ENCODE data around the gene RYR2.

RYR2 gene

DNA sequence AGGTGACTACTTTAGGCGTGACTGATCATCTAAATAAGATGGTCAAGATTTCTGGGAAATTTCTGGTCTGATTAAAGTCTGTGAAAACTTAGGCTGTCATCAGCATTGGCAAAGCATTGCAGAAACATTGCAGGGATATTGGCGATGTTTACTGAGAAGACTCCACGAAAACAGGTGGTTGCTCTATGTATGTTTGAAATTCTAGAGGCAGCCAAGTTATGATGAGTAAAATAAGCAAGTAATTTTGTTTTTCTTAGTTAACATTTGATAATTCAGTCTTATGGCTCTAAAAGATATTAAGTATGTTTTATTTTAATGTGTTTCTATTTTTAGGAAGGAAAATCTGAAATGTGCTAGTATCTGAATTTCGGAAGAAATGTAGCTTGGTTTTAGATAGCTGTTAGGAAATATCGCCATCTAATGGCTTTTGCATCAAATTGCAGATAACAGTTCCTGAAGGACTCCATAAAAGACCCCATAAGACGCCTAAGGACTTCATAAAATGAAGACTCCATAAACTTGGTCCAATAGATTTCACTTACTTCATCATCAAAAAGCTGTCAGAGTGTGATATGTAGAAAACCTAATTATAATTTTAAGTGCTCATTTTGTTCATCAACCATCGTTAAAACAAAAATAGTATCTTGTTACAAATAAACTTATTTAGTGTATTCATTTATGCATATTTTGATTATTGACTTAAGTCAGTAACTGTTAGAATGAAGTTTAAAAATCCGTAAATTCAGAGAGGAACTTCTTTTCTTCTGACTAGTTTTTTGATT lies 344.6 kb downstream of the RYR2 start:
- TF ChIP-seq, protein P1, sequence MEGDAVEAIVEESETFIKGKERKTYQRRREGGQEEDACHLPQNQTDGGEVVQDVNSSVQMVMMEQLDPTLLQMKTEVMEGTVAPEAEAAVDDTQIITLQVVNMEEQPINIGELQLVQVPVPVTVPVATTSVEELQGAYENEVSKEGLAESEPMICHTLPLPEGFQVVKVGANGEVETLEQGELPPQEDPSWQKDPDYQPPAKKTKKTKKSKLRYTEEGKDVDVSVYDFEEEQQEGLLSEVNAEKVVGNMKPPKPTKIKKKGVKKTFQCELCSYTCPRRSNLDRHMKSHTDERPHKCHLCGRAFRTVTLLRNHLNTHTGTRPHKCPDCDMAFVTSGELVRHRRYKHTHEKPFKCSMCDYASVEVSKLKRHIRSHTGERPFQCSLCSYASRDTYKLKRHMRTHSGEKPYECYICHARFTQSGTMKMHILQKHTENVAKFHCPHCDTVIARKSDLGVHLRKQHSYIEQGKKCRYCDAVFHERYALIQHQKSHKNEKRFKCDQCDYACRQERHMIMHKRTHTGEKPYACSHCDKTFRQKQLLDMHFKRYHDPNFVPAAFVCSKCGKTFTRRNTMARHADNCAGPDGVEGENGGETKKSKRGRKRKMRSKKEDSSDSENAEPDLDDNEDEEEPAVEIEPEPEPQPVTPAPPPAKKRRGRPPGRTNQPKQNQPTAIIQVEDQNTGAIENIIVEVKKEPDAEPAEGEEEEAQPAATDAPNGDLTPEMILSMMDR (IDR thresholded peaks at IDR 0.05; ENCODE audit: insufficient read depth, low read depth, low read length, missing control alignments), result peak; percentile 66
- H3K4me3 ChIP-seq (ENCODE audit: low read length), result no peak overlapping the region
- DNase-seq (ENCODE audit: low read depth), result peak; percentile 28

DNA sequence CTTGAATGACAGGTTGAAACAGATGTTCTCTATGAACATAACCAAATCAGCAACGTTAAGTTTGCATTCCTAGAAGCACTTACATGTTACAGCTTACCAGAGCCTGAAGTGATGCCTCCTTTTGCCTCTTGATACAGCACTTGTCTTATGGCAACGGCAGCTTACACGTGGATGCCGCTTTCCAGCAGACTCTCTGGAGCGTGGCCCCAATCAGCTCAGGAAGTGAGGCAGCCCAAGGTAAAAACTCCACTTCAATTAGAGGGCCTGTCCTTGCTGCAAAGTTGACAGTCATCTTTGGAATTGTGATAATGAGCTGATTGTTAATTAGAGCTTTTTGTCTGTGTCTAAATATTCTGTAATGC lies 345.1 kb downstream of the RYR2 start:
- no peak for DNase-seq (ENCODE audit: low read depth)
- no peak overlapping the region for H3K4me3 ChIP-seq (ENCODE audit: low read length)
- TF ChIP-seq, protein P1 (IDR thresholded peaks at IDR 0.05; ENCODE audit: insufficient read depth, low read depth, low read length, missing control alignments), result no peak

DNA sequence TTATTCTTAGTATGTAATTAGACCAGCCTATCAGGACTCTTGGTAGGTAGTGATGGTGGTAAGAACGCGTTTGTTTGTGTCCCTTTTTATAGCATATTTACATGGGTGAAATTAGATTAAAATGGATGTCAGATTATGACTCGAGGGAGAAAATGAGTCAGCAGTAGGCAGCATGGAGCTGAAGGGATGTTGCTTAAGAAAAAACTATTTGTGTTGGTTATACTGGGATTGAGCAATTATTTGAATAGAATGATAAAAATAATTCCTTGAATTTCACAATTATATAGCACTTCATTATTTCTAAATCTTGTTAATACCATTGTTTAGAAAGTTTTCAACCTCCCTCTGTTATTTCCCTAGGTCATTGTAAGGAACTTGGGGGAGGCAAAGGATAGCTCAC lies 348.8 kb downstream of the RYR2 start:
- TF ChIP-seq, protein P1 (IDR thresholded peaks at IDR 0.05; ENCODE audit: insufficient read depth, low read depth, low read length, missing control alignments), result no peak
- no peak overlapping the region for H3K4me3 ChIP-seq (ENCODE audit: low read length)
- DNase-seq (ENCODE audit: low read depth), result peak; percentile 46

DNA sequence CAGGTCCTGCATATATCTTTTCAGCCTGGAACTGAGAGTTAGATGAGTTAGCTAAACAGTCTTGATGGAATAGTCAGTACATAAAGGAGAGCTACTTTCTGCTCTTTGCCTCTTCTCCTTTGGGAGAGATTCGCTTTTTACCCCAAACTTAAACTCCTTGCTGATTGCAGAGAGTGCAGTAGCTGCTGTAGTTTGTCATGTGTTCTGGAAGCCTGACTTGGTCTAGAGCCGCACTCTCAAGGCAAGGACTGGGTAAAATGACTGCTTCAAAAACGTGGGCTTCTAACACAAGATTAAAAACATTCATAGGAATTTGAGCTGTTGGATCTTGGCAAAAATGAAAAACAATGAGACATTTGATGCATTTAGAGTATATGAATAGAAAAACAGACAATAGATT lies 351.6 kb downstream of the RYR2 start:
- no peak for DNase-seq (ENCODE audit: low read depth)
- no peak overlapping the region for H3K4me3 ChIP-seq (ENCODE audit: low read length)
- TF ChIP-seq, protein P1 (IDR thresholded peaks at IDR 0.05; ENCODE audit: insufficient read depth, low read depth, low read length, missing control alignments), result no peak

DNA sequence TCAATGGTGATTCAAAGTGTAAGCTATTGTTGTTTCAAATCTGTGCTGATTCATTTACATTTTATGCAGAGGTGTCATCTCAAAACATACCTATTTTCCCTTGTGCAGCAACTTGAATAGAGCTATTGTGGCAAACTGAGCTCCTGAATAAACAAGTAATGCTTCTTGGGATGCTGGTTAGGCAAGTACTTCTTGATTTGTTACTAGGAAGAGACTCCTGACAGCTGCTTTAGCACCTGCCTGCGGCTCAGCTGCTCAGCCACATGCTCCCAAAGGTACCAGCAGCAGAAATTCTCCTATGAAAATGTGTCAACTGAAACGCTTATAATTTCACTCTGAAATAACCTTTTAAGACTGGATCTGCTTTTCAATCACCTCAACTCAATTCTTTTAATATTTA lies 352.3 kb downstream of the RYR2 start:
- TF ChIP-seq, protein P1 (IDR thresholded peaks at IDR 0.05; ENCODE audit: insufficient read depth, low read depth, low read length, missing control alignments), result no peak
- no peak overlapping the region for H3K4me3 ChIP-seq (ENCODE audit: low read length)
- DNase-seq (ENCODE audit: low read depth), result peak; percentile 80

DNA sequence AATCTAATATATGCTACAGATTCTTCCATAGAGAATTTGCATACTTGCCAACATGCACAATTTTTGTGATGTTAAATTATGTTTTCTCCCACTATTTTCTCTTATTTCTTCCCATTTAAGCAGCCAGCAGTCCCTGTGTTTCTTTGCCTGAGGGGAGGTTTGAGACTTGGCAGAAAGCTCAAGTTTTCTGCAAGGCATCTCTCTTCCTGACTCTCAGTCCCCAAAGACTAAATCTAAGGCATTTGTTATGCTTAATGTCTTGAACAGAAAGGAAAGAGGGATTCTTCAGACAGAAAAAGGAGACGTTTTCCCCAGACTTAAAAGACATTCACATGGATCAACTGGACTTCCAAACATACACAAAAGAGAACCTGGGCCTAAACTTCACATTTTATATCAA lies 354.4 kb downstream of the RYR2 start:
- no peak overlapping the region for H3K4me3 ChIP-seq (ENCODE audit: low read length)
- TF ChIP-seq, protein P1 (IDR thresholded peaks at IDR 0.05; ENCODE audit: insufficient read depth, low read depth, low read length, missing control alignments), result no peak
- no peak for DNase-seq (ENCODE audit: low read depth)

DNA sequence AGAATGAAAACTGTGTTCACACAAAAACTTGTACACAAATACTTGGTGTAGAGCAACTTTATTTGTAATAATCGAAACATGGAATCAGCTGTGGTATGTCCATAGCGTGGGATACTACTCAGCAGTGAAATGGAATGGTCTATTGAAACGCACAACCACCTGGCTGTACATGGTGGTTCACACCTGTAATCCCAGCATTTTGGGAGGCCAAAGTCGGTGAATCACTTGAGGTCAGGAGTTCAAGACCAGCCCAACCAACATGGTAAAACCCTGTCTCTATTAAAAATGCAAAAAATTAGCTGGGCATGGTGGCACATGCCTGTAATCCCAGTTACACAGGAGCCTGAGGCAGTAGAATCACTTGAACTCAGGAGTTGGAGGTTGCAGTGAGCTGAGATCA lies 356.8 kb downstream of the RYR2 start:
- TF ChIP-seq, protein P1 (IDR thresholded peaks at IDR 0.05; ENCODE audit: insufficient read depth, low read depth, low read length, missing control alignments), result no peak
- no peak for DNase-seq (ENCODE audit: low read depth)
- no peak overlapping the region for H3K4me3 ChIP-seq (ENCODE audit: low read length)

All from epithelial cell of esophagus (primary cell).